Spleen (tissue), 11 donors: ENCODE data around the gene HOXC11. TPM values are rescaled to one million over a fixed set of nuclear protein-coding genes. Genes with fewer than 3 reads are reported as not detected.

Experiments used
- DNase-seq: peaks from one replicate; pipeline ENCODE4 v3.0.0-alpha.2; 2020
- H3K27ac ChIP-seq, 8 donors: fragments of 200-600 bp; sonication (generic) in 7 of 8; 1 replicate in 4 of 8; 2 replicates in 4 of 8; pipeline versions ENCODE4 v1.5.0 to v1.8.0; 2016 to 2021; ENCODE audit warnings: inconsistent platforms in 4 of 8, mild to moderate bottlenecking in 4 of 8, moderate library complexity in 1 of 8
- H3K27me3 ChIP-seq, 7 donors: fragments of 200-600 bp; sonication (generic) in 6 of 7; replicated peaks in 1 of 7; 1 replicate in 4 of 7; 2 replicates in 3 of 7; pipeline versions ENCODE4 v1.5.0 to v1.8.0; 2016 to 2021; ENCODE audit warnings: inconsistent platforms in 3 of 7, mild to moderate bottlenecking in 1 of 7
- H3K36me3 ChIP-seq, 6 donors: fragments of 200-600 bp; sonication (generic) in 5 of 6; 1 replicate in 4 of 6; 2 replicates in 2 of 6; pipeline versions ENCODE4 v1.5.0 to v1.8.0; 2016 to 2021; ENCODE audit warnings: inconsistent platforms in 2 of 6
- H3K4me1 ChIP-seq, 6 donors: fragments of 200-600 bp; sonication (generic) in 5 of 6; 1 replicate in 3 of 6; 2 replicates in 3 of 6; pipeline versions ENCODE4 v1.5.0 to v1.8.0; 2016 to 2021; ENCODE audit warnings: inconsistent platforms in 3 of 6
- H3K4me3 ChIP-seq, 8 donors: fragments of 200-600 bp; sonication (generic) in 7 of 8; 1 replicate in 4 of 8; 2 replicates in 4 of 8; pipeline versions ENCODE4 v1.5.0 to v1.8.0; 2016 to 2021; ENCODE audit warnings: inconsistent platforms in 4 of 8, mild to moderate bottlenecking in 4 of 8, moderate library complexity in 2 of 8
- H3K9me3 ChIP-seq, 8 donors: fragments of 200-600 bp; sonication (generic) in 7 of 8; 1 replicate in 4 of 8; 2 replicates in 4 of 8; pipeline versions ENCODE4 v1.5.0 to v1.8.0; 2016 to 2021; ENCODE audit warnings: inconsistent platforms in 4 of 8
- POLR2A ChIP-seq, 3 donors: fragments of 450-650 bp; IDR thresholded peaks; one replicate each; pipeline ENCODE4 v1.5.1; 2017; ENCODE audit warnings: antibody characterized with exemption in 3 of 3, mild to moderate bottlenecking in 1 of 3
- POLR2AphosphoS5 ChIP-seq, 3 donors: sonication (generic); formaldehyde crosslinking; IDR thresholded peaks; one replicate each; pipeline ENCODE4 v1.5.1; 2017; ENCODE audit warnings: antibody characterized with exemption in 3 of 3
- WGBS, 5 donors: extraction: QIAGEN DNeasy Blood & Tissue Kit in 3 of 5; methylation state at CpG; one replicate each; pipeline versions ENCODE4 v1.1.5 to v1.1.7; 2013 to 2018; 5-methylcytosine and 5-hydroxymethylcytosine counted together
- intact Hi-C: fragments of 100-400 bp; cut with DNase I; formaldehyde crosslinking; loops from one replicate; pipeline ENCODE4 v1.15.0; 2023; ENCODE audit warnings: low total_unique reads
- polyA plus RNA-seq, 3 donors: library from polyadenylated mRNA; stranded (reverse); fragments of 200-250 nt; gene quantifications; one replicate each; pipeline ENCODE4 v1.2.1, GENCODE V29; 2013
- total RNA-seq, 7 donors: library from RNA; depleted of rRNA in 3 of 7; stranded (reverse); fragments of >200 nt in 3 of 7; fragmentation: NEBNext Ultra II Directional in 4 of 7; extraction: Animal tissue kit (Norgen Biotek cat#: 25700) in 4 of 7; gene quantifications; one replicate each; pipeline versions ENCODE4 v1.1.0 to v1.2.1, GENCODE V29; 2016 to 2021
- TF ChIP-seq, protein P1 (sequence below), 11 experiments: fragments of 200-600 bp in 7 of 11; fragments of 450-650 bp in 4 of 11; sonication (generic) in 4 of 11; IDR thresholded peaks in 8 of 11; conservative IDR thresholded peaks in 3 of 11; 1 replicate in 7 of 11; 2 replicates in 4 of 11; pipeline versions ENCODE4 v1.4.0 to v1.8.0; 2016 to 2021; ENCODE audit warnings: antibody characterized with exemption in 11 of 11, inconsistent platforms in 4 of 11, mild to moderate bottlenecking in 1 of 11
- donor health status: healthy with polysubstance abuse.
- donor health status: DM: no; HTN: no; CAD: no; lungs with moderate emphysema.
- donor health status: DM: no; HTN: no; CAD: no.
- donor health status: Bipolar disorder and iron deficiency.
- donor health status: healthy.
- donor health status: DM: no; HTN: no; CAD: no.
- donor health status: DM: yes; HTN: yes; CAD: no.

HOXC11 gene
- total and polyA plus RNA-seq, 10 donors = not detected

DNA sequence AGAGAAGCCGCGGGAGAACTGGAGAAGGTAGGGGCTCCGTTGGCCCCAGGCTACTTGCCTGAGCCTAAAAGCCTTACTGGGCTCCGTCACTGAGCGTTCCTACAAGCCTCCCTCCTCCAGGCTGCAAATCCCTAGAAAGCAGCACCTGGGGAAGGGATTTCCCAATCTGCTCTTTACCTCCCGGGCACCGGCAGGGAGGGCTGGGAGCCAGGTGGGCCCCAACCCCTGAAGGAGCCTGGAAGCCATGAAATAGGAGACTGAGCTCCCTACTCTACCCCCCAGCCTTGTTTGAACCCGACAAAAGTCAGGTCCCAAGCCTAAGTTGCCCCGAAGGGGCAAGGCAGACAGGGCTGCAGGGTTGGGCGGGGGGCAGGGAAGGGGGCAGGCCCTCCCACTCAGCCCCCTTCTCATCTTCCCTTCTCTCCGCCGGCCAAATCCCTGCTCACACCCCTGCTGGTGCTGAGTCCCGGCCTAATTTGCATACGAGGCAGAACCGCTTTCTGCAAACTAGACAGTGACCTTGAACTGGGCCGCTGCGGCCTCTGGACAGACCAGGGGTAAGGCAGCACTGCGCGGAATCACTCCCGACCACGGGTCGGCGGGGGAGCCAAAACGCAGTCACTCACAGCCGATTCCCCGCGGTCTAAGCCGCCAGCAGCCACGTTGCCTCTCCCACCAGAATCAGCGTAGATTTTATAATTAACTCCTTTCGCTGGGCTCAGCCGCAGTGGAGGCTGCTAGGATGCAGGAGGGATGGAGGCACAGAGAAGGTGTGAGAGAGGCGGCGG lies 21.9 kb upstream of the HOXC11 start:
- WGBS, 5 donors = 5 to 9% (median 6%) methylated on average over 24 to 34 of the region's 34 CpGs
- H3K27me3 ChIP-seq = peaks cover 33 to 100% (median 97%) of the 10 kb centered on the region in 7 donors
- peaks cover 0 to 7% (median 0%) of the 10 kb centered on the region in 8 donors for H3K9me3 ChIP-seq
- no peaks in the 10 kb centered on the region for H3K36me3 ChIP-seq
- TF ChIP-seq POLR2A (IDR thresholded peaks at IDR 0.05) = no peak
- TF ChIP-seq, protein P1, sequence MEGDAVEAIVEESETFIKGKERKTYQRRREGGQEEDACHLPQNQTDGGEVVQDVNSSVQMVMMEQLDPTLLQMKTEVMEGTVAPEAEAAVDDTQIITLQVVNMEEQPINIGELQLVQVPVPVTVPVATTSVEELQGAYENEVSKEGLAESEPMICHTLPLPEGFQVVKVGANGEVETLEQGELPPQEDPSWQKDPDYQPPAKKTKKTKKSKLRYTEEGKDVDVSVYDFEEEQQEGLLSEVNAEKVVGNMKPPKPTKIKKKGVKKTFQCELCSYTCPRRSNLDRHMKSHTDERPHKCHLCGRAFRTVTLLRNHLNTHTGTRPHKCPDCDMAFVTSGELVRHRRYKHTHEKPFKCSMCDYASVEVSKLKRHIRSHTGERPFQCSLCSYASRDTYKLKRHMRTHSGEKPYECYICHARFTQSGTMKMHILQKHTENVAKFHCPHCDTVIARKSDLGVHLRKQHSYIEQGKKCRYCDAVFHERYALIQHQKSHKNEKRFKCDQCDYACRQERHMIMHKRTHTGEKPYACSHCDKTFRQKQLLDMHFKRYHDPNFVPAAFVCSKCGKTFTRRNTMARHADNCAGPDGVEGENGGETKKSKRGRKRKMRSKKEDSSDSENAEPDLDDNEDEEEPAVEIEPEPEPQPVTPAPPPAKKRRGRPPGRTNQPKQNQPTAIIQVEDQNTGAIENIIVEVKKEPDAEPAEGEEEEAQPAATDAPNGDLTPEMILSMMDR (IDR thresholded peaks at IDR 0.05 in 8 of 11, conservative IDR thresholded peaks at IDR 0.05 in 3 of 11) = no peak
- TF ChIP-seq POLR2AphosphoS5 (IDR thresholded peaks at IDR 0.05) = no peak
- no peak overlapping the region for H3K27ac ChIP-seq
- DNase-seq = no peak
- intact Hi-C loops = no loop called here
- H3K4me3 ChIP-seq = no peak overlapping the region
- peaks cover 0 to 40% (median 7%) of the 10 kb centered on the region in 6 donors for H3K4me1 ChIP-seq

DNA sequence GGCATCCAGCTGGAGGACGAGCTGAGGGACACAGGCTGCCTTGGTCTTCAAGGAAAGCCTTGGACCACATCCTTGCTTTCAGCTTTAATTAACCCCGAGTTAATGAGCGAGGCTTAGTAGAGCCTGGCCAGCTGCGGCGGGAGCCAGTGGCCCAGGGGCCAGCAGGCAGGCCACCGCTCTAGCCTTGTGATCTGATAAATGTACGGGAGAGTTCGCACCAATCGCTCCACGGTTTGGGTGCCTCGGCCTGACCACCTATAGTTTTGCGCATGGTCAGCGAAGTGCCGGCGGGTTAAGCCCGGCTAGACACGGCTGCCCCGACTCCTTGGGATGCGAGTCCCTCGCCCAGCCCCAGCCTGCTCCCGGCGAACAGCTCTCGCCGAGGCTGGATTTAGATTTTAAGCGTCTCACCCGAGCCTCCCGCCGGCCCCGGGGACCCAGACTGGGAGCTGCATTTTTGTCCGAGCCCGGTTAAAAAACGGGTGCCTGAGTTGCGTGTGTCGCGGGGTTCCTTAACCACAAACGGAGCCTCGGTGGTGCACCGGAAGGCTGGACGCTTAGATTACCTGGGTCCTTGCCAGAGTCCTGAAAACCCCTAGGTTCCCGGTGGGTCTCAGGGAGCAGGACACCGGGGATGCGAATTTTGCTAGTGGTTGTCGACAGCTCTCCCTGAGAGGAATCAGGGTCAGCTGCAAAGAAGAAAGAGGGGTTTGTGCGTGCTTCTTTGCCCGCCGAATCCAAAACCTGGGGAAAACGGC lies 21.2 kb upstream of the HOXC11 start:
- H3K4me1 ChIP-seq = peaks cover 0 to 48% (median 12%) of the 10 kb centered on the region in 6 donors
- WGBS, 5 donors = 4 to 5% (median 5%) methylated on average over 40 to 47 of the region's 47 CpGs
- no peak for DNase-seq
- H3K9me3 ChIP-seq = peaks cover 0 to 7% (median 0%) of the 10 kb centered on the region in 8 donors
- TF ChIP-seq POLR2AphosphoS5 (IDR thresholded peaks at IDR 0.05) (no peak), POLR2A (IDR thresholded peaks at IDR 0.05) (no peak)
- TF ChIP-seq, protein P1 (IDR thresholded peaks at IDR 0.05 in 8 of 11, conservative IDR thresholded peaks at IDR 0.05 in 3 of 11) = no peak
- H3K27ac ChIP-seq = no peak overlapping the region
- H3K27me3 ChIP-seq = peaks cover 37 to 100% (median 97%) of the 10 kb centered on the region in 7 donors
- no peak overlapping the region for H3K4me3 ChIP-seq
- H3K36me3 ChIP-seq = no peaks in the 10 kb centered on the region
- intact Hi-C loops = no loop called here

DNA sequence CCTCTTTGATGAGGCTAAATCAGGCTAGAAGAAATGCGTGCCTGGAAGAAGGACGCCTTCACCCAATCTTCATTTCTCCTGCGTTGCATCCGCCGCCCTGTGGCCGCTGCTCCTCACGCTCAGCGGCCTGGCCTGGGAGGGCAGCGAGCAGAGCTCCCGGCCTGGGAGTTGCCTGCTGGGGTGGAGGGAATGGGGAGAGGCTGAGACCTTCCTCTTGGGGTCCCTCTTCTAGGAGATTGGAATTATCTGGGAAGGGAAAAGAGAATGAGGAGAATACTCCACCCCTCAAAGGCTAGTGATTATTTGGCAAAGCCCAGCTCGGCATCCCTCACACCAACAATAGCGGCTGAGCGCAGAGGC lies 20.6 kb upstream of the HOXC11 start:
- peaks cover 38 to 100% (median 97%) of the 10 kb centered on the region in 7 donors for H3K27me3 ChIP-seq
- TF ChIP-seq POLR2A (IDR thresholded peaks at IDR 0.05) (no peak), POLR2AphosphoS5 (IDR thresholded peaks at IDR 0.05) (no peak)
- TF ChIP-seq, protein P1 (IDR thresholded peaks at IDR 0.05 in 8 of 11, conservative IDR thresholded peaks at IDR 0.05 in 3 of 11) = no peak
- H3K4me3 ChIP-seq = no peak overlapping the region
- DNase-seq = no peak
- H3K9me3 ChIP-seq = peaks cover 0 to 7% (median 0%) of the 10 kb centered on the region in 8 donors
- 9 to 16% (median 10%) methylated on average over 12 to 13 of the region's 13 CpGs for WGBS, 5 donors
- no peak overlapping the region for H3K27ac ChIP-seq
- H3K36me3 ChIP-seq = no peaks in the 10 kb centered on the region
- peaks cover 0 to 54% (median 16%) of the 10 kb centered on the region in 6 donors for H3K4me1 ChIP-seq
- intact Hi-C loops = no loop called here
